HG03575 (cell line): Measurements from ENCODE around the gene MAP3K13.
"Not testable (repeated sequence)": the region's sequence is repeated elsewhere in the genome, so short reads cannot be mapped to it uniquely, and the experiment has no call there.

Experiments
- ATAC-seq: cut with Tn5 transposase; IDR thresholded peaks from one replicate; pipeline ENCODE4 v1.9.1; 2021; ENCODE audit not compliant: unreplicated experiment, insufficient number of reproducible peaks, low FRiP score; ENCODE audit errors: extremely low read depth

Gene MAP3K13

DNA sequence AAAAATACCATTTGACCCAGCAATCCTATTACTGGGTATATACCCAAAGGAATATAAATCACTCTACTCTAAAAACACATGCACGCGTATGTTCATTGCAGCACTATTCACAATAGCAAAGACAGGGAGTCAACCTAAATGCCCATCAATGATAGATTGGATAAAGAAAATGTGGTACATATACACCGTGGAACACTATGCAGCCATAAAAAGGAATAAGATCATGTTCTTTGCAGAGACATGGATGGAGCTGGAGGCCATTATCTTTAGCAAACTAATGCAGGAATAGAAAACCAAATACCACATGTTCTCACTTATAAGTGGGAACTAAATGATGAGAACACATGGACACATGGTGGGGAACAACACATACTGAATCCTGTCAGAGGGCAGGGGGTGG is 23.6 kb downstream of the MAP3K13 start:
- ATAC-seq = not testable (repeated sequence)

GRCh38 chr3:185387646-185388045 is 24.7 kb downstream of the MAP3K13 start:
- ATAC-seq = no peak

DNA sequence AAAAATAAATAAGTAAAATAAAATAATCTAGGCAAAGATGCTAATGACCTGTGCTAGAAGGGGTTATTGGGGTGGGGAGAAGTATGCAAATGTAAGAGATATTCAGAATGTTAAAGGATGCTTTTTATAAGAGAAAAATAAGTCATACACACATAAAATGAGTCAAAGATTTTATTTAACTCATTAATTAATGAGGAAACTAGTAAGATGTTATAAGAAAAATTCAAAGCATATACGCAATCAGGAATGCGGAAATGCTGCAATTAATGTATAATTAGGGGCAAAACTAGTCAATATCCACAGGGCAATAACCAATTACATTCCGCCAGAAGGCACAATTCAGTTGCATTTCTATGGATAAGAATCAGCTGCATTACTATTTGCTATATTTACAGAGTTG is 30.1 kb downstream of the MAP3K13 start:
- ATAC-seq = no peak

- ATAC-seq = no peak
Measured at GRCh38 chr3:185397676-185398075, 34.7 kb downstream of the MAP3K13 start.

DNA sequence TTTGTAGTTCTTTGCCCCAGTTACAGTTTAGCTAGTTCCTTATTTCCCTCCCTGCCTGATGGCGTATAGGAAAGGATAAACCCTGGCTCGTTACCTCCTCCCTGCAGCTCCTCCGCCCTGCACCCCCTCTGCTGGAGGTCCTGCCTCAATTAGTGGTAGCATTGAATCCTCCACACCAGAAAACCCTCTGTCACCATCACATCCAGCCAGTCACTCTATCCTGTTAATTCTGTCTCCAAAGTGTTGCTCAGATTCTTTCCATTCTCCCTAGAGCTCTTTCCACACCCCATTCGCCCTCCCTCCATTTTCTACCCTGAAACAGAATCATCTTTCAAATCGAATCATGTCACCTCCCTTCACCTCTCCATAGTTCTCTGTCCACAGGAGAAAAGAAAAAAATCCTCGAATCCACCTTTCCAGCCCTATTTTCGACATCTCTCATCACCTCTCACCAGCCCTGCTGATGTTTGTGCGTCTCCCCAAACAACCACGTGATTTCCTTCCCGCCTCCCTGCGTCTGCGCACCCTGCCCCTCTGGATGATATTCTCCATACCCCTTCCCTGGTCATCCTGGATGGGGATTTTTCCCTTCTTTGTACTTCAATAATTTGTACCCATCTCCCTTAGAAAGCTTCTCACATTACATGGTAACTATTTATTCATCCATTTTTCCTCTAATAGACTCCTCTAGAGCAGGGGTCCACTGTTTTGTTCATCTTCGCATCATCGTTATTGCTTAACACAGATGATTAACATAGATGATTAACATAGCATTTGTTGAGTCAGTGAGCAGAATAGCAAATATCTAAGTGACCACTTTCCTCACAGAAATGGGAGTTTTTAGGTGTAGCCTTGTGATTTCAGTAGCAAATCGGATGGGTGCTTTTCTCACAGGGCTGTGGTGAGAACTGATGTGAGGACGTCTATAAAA is 37.1 kb downstream of the MAP3K13 start:
- no peak for ATAC-seq

DNA sequence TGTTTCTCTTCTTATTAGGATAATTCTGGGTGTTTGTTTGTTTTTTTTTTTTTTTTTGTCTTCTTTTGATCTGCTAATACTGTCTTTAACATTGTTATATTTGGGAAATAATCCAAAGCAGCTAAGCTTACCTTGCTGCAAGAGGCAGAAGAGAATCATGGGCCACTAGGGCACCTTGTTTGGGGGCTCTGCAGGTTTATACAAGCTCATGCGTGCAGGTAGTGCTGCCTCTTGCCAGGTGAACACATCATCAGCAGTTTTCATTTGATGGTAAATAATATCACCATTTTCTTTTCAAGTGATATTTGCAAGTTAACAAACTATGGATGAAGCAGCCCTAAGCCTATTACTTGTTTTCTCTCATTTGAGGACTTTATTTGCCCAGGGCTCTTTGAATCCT is 37.9 kb downstream of the MAP3K13 start:
- ATAC-seq = no peak

DNA sequence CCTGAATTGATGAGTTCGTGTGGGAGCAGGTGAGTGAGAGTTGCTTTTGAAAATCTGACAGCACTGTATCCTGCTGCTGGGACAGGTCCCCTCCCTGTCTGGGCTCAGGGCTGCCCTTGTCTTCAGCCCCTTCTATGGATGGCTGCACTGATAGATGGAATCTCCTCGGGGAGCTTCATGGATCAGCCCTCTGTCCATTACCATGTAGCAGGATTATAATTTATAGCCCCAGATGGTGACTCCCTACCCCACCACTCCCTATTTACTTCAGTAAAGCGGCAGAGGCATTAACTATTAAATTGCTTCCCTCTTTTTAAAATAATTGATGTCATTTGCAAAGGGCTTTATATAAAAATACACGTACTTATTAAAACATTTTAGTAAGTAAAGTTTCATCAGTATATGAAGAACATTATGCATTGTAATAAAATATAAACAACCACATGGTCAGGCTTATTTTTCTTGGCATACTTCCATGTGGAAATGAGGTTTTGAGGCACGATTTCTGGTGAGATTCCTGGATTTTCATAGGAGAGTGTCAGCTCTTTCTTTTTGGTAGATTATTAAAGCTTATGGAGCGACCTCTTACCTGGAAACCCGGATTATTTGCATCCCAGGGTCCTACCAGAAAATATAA is 38.5 kb downstream of the MAP3K13 start:
- ATAC-seq = no peak

- no peak for ATAC-seq
Measured at GRCh38 chr3:185402561-185402960, 39.6 kb downstream of the MAP3K13 start.

GRCh38 chr3:185403002-185403401 is 40.1 kb downstream of the MAP3K13 start:
- ATAC-seq = no peak

GRCh38 chr3:185405243-185405642 is 42.3 kb downstream of the MAP3K13 start:
- no peak for ATAC-seq

GRCh38 chr3:185405664-185406063 is 42.7 kb downstream of the MAP3K13 start:
- ATAC-seq = no peak

DNA sequence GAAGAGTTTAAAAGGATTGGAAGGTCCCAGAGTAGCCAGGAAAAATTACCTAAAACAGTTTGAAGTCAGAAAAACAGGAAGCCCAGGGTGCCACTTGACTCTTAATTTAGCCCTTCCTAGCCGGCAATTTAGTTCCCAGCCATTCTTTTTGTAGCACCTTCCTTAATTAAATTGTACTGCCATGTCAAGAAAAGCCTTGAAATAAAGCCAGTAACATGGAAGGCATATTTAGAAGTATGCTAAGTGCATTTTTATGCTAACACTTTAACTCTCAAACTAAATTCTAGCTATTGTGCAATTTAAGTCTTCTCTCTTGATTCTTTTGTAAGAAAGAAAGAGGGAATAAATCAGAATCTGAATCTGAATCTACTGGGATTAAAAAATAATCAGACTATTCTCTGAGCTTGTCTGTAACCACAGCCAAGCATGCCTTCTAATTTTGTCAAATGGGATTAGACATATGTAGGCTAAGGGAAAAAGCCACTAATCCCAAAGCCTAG is 43.2 kb downstream of the MAP3K13 start:
- no peak for ATAC-seq

DNA sequence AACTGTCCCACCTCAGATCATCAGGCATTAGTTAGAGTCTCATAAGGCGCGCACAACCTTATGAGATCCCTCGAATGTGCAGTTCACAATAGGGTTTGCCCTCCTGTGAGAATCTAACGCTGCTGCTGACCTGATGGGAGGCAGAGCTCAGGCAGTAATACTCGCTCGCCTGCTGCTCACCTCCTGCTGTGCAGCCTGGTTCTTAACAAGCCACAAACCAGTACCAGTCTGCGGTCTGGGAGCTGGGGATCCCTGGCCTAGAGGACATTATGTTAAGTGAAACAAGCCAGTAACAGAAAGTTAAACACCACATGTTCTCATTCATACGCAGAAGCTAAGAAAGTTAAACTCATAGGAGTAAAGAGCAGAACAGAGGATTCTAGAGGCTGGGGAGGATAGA is 47.0 kb downstream of the MAP3K13 start:
- ATAC-seq = no peak

GRCh38 chr3:185411133-185411532 is 48.2 kb downstream of the MAP3K13 start:
- no peak for ATAC-seq

- no peak for ATAC-seq
Measured at GRCh38 chr3:185416513-185416912, 53.6 kb downstream of the MAP3K13 start.

- ATAC-seq = not testable (repeated sequence)
Measured at GRCh38 chr3:185418561-185418977, 55.6 kb downstream of the MAP3K13 start.

DNA sequence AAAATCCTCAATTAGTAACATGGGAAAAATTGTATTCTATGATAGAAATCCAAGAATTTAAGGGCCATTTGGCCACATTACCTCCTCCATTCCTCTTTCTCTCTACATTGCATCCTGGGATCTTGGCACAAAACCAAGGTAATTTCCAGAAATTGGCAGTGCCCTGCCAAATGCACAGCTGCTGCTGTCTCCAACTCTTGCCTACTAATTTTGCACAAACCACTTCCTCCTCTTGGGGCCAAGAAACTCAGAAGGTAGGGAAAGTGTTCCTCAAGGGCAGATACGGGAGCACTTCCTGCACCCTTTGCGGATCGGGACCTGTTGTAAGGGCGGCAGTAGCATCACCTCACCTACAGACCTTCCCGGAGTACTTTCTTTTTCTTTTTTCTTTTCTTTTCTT is 57.8 kb downstream of the MAP3K13 start:
- no peak for ATAC-seq

GRCh38 chr3:185421577-185422232 is 58.8 kb downstream of the MAP3K13 start:
- no peak for ATAC-seq

GRCh38 chr3:185422677-185423076 is 59.7 kb downstream of the MAP3K13 start:
- ATAC-seq = no peak

DNA sequence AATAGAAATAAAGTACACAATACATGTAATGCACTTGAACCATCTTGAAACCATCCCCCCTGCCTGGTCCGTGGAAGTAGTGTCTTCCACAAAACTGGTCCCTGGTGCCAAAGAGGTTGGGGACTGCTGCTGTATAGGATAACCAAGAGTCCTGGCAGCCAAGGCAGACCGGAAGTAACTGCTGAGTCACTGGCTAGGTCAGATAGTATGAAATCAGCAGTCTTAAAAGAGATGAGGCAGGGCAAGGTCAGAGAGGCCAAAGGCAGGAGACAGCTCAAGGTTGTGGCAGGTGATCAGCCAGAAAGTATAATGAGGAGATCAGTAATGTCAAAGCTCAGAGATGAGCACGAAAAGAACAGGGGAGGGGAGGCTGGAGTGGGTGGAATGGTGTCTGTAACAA is 60.2 kb downstream of the MAP3K13 start:
- ATAC-seq = no peak
